HL-60 (cell line): ENCODE measurements around the gene MMP15.

Source experiments
- DNase-seq, 2 experiments: peaks; one replicate each; pipeline ENCODE4 v3.0.0-alpha.2; 2010 to 2020; ENCODE audit warnings: low read depth in 1 of 2, low spot score in 1 of 2
- H3K27ac ChIP-seq: fragments of 250-450 bp; sonication (Bioruptor Pico); replicated peaks from 2 replicates; pipeline ENCODE4 v1.5.1; 2020; ENCODE audit warnings: mild to moderate bottlenecking, moderate library complexity
- H3K27me3 ChIP-seq: fragments of 250-450 bp; sonication (Bioruptor Pico); 2 replicates; pipeline ENCODE4 v1.5.1; 2021; ENCODE audit warnings: mild to moderate bottlenecking, moderate library complexity; ENCODE audit not compliant: insufficient read depth, poor library complexity, severe bottlenecking
- H3K4me3 ChIP-seq: replicated peaks from 2 replicates; pipeline ENCODE4 v1.5.1; 2011; ENCODE audit warnings: mild to moderate bottlenecking, control low read depth, low read length; ENCODE audit not compliant: insufficient read depth
- CTCF ChIP-seq: IDR thresholded peaks from one replicate; pipeline ENCODE4 v1.5.1; 2011; ENCODE audit warnings: low read length, control low read depth, inconsistent platforms; ENCODE audit not compliant: insufficient read depth
- GABPA ChIP-seq: IDR thresholded peaks from 2 replicates; pipeline ENCODE4 v1.6.1; 2012; ENCODE audit warnings: low read depth
- POLR2AphosphoS5 ChIP-seq: IDR thresholded peaks from 2 replicates; pipeline ENCODE4 v1.6.1; 2012; ENCODE audit warnings: low read depth
- REST ChIP-seq: IDR thresholded peaks from 2 replicates; pipeline ENCODE4 v1.6.1; 2012; ENCODE audit warnings: low read depth; ENCODE audit not compliant: insufficient replicate concordance
- SPI1 ChIP-seq: IDR thresholded peaks from 2 replicates; pipeline ENCODE4 v1.6.1; 2012; ENCODE audit warnings: low read depth, mild to moderate bottlenecking, borderline replicate concordance

Gene MMP15

GRCh38 chr16:58040945-58041627, 15.5 kb downstream of the MMP15 start:
- TF ChIP-seq CTCF (no peak), SPI1 (no peak), REST (no peak), POLR2AphosphoS5 (no peak), GABPA (no peak)
- Histone ChIP-seq H3K4me3 (no peak overlapping the region), H3K27ac (no peak overlapping the region), H3K27me3 (no peaks in the 10 kb centered on the region)
- no peak for DNase-seq

GRCh38 chr16:58041628-58041955, 16.0 kb downstream of the MMP15 start:
- Histone ChIP-seq H3K27me3 (no peaks in the 10 kb centered on the region), H3K27ac (no peak overlapping the region), H3K4me3 (no peak overlapping the region)
- no peak for TF ChIP-seq GABPA
- TF ChIP-seq REST = no peak
- no peak for TF ChIP-seq SPI1
- no peak for TF ChIP-seq POLR2AphosphoS5
- no peak for TF ChIP-seq CTCF
- no peak for DNase-seq

- H3K27ac ChIP-seq = no peak overlapping the region
- no peaks in the 10 kb centered on the region for H3K27me3 ChIP-seq
- no peak overlapping the region for H3K4me3 ChIP-seq
- DNase-seq = no peak
- TF ChIP-seq POLR2AphosphoS5 (no peak), GABPA (no peak), CTCF (no peak), REST (no peak), SPI1 (no peak)
Observed at GRCh38 chr16:58042001-58042885, 16.7 kb downstream of the MMP15 start.
